HG03432 (cell line): ENCODE measurements around the gene KDM4B.
"Not testable (repeated sequence)": the region's sequence is repeated elsewhere in the genome, so short reads cannot be mapped to it uniquely, and the experiment has no call there.

Experiments
- ATAC-seq: cut with Tn5 transposase; IDR thresholded peaks from one replicate; pipeline ENCODE4 v1.9.1; 2021; ENCODE audit warnings: mild to moderate bottlenecking, moderate library complexity; ENCODE audit not compliant: unreplicated experiment

Gene KDM4B

GRCh38 chr19:5193192-5193591 is 224.3 kb downstream of the KDM4B start:
- no peak for ATAC-seq

DNA sequence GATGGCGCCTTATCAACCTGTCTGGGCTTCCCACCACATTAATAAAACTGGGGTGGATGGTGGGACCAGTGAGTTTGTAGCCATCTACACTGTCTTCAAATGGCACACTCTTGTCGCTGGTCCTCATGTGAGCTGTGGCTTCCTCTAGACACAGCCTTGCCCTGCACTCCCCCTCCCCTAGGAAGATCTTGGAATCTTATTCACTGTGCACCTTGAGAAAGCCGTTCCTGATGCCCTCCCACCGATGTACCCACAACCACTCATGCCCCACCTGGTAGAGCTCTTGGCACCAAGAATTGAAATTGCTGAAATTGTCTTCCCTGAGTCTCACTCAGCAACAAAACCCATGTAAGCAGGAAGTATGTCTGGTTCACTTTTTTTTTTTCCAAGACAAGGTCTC is 225.7 kb downstream of the KDM4B start:
- no peak for ATAC-seq

- not testable (repeated sequence) for ATAC-seq
Observed at GRCh38 chr19:5195587-5195986, 226.7 kb downstream of the KDM4B start.

DNA sequence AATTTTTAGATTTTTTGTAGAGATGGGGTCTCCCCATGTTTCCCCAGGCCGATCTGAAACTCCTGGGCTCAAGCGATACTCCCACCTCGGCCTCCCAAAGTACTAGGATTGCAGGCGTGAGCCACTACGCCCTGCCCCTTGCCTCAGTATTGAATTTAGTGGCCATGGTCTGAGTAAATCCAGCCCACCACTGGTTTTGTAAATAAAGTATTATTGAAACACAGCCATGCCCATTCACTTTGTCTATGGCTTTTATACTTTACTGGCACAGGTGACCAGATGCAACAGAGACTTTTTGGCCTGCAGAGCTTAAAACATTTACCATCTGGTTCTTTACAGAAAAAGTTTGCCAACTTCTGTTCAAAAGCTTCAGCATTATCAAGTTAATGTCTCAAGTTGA is 227.9 kb downstream of the KDM4B start:
- no peak for ATAC-seq

DNA sequence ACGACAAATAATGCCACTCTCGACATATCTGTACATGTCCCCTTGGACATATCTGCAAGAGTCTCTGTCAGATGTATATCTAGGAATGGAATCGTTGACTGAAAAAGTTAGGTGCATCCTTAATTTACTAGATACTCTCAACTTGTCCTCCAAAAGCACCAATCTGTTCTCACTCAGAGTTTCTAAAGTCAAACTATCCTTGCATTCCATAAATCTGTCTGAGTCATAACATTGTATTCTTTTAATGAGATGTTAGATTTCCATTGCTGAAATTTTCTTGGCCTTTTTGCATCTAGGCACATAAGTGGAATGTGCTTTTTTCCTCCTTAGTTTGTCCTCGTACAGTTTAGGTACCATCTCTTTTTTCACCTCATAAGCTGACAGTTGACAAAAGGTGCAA is 231.9 kb downstream of the KDM4B start:
- no peak for ATAC-seq

DNA sequence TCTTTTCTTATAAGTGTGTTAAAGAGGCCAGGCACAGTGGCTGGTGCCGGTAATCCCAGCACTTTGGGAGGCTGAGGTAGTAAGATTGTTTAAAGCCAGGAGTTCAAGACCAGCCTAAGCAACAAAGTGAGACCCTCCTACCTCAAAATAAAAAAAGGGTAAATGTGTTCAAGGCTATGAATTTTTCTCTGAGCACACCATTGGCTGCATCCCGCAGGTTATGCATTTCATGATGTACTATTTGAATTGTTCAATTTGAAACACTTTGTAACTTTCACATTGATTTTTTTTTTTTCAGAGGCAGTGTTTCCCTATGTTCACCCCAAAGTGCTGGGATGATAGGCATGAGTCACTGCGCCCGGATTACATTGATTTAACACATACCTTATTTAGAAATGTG is 233.6 kb downstream of the KDM4B start:
- no peak for ATAC-seq
